Retinal pigment epithelial cell (primary cell): Measurements from ENCODE around the gene CDADC1.

Experiments used
- DNase-seq: peaks from one replicate; pipeline ENCODE4 v3.0.0-alpha.2; 2010; ENCODE audit warnings: low read depth
- H3K4me3 ChIP-seq: 2 replicates; pipeline ENCODE4 v1.5.1; 2011; ENCODE audit warnings: mild to moderate bottlenecking, low read length, control low read depth, moderate library complexity
- TF ChIP-seq, protein P1 (sequence below): conservative IDR thresholded peaks from 2 replicates; pipeline ENCODE4 v1.5.1; 2011; ENCODE audit warnings: low read depth, low read length, control low read depth, inconsistent platforms

CDADC1 gene

DNA sequence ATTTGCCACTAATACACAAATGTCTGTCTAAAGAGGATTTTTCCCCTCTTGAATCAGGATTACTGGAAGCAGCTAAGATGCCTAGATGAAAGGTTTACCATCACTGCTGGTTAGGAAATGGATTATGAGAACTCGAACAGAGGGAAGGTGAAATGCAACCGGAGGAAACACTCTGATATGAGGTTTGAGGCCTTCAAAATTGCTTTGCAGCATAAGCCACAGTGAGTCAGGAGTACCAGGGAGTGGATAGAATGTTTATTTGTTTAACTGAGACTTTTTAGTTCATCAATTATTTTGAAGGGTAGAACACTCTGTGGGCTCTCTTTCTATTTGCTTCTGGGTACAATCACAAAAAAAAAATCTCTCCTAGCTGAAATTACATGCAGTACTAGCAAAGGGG is 18.1 kb downstream of the CDADC1 start:
- TF ChIP-seq, protein P1, sequence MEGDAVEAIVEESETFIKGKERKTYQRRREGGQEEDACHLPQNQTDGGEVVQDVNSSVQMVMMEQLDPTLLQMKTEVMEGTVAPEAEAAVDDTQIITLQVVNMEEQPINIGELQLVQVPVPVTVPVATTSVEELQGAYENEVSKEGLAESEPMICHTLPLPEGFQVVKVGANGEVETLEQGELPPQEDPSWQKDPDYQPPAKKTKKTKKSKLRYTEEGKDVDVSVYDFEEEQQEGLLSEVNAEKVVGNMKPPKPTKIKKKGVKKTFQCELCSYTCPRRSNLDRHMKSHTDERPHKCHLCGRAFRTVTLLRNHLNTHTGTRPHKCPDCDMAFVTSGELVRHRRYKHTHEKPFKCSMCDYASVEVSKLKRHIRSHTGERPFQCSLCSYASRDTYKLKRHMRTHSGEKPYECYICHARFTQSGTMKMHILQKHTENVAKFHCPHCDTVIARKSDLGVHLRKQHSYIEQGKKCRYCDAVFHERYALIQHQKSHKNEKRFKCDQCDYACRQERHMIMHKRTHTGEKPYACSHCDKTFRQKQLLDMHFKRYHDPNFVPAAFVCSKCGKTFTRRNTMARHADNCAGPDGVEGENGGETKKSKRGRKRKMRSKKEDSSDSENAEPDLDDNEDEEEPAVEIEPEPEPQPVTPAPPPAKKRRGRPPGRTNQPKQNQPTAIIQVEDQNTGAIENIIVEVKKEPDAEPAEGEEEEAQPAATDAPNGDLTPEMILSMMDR, result no peak
- no peak overlapping the region for H3K4me3 ChIP-seq
- no peak for DNase-seq

DNA sequence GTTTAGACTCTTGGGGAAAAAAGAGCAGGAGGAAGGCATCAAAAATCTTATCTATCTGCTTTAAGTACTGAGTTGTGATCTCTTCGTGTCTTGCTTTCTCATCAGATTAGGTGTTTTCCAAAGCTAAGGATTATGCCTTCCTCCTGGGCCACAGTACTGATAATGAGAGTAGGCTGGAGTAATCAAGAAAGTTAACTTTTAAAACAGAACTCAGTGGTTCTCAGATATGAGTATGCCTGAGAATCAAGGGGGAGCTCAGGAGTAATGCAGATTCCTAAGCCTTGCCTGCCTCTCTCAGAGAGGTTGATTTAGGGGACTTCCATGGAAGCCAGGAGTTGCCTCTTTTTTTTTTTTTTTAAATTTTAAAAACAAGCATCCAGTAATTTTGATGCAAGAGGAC is 23.5 kb downstream of the CDADC1 start:
- no peak for DNase-seq
- no peak overlapping the region for H3K4me3 ChIP-seq
- TF ChIP-seq, protein P1, result no peak

DNA sequence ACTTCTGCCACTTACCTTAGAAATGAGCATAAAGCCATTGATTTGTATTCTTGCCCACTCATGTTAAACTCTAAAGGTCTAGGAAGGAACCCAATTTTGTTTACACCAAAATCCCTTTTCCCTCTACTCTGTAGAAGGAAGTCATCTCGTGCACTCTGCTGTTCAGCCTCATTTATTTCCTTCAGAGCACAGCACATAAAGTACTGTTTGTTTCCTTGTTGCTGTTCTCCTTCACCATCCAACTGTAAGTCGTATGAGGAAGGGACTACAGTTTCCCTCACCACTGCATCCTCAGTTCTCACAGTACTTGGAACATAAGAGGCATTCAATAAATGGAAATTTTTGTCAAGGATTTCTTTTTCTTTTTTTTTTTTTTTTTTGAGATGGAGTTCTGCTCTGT is 24.6 kb downstream of the CDADC1 start:
- DNase-seq, result no peak
- TF ChIP-seq, protein P1, result no peak
- H3K4me3 ChIP-seq, result no peak overlapping the region

DNA sequence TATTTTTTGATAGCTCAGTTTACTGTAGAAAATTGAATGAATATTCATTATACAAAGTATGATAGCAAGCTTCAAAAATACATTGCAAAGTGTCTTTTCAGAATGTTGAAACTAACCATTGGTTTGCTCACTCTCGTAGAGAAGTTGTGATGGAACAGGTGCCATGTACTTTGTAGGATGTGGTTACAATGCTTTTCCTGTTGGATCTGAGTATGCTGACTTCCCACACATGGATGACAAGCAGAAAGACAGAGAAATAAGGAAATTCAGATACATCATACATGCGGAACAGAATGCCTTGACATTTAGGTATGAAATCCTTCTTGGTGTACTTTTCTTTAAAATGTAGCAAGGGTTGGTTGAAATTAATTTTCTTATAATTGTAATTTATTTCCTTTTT is 30.5 kb downstream of the CDADC1 start:
- DNase-seq, result no peak
- TF ChIP-seq, protein P1, result no peak
- H3K4me3 ChIP-seq, result no peak overlapping the region

DNA sequence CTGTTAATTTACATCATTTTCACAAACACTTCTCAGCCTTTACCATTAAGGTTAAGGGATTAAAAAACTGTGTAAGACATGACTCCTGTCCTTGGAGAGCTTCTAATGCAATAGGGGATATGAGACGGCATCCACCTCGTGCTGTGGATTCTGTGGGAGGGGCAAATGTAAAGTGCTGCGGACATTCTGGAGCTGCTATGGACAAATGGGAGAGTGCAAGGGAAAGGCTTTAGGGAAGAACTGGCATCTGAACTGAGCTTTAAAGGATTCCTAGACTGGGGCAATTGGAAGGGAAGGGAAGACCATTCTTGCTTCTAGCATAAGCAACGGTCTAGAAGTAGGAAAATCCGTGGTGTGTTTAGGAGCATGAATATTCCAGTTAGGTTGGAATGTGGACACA is 31.4 kb downstream of the CDADC1 start:
- no peak for DNase-seq
- TF ChIP-seq, protein P1, result no peak
- no peak overlapping the region for H3K4me3 ChIP-seq

- no peak for DNase-seq
- TF ChIP-seq, protein P1, result no peak
- no peak overlapping the region for H3K4me3 ChIP-seq
Observed at GRCh38 chr13:49279885-49280284, 32.2 kb downstream of the CDADC1 start.

- no peak overlapping the region for H3K4me3 ChIP-seq
- TF ChIP-seq, protein P1, result no peak
- DNase-seq, result no peak
Observed at GRCh38 chr13:49287995-49288394, 40.3 kb downstream of the CDADC1 start.
